GM21737 (cell line): Measurements from ENCODE around the gene TPM4.
A peak's percentile ranks its signal among the peaks of the same experiment; 100 is the strongest.
"Not testable (repeated sequence)": the region's sequence is repeated elsewhere in the genome, so short reads cannot be mapped to it uniquely, and the experiment has no call there.

Experiments used
- ATAC-seq: cut with Tn5 transposase; IDR thresholded peaks from one replicate; pipeline ENCODE4 v1.9.1; 2021; ENCODE audit warnings: mild to moderate bottlenecking, moderate library complexity; ENCODE audit not compliant: unreplicated experiment

Gene TPM4

GRCh38 chr19:16076154-16076957 is at the start of gene TPM4:
Gene TPM4, plus strand, starts transcription at chr19:16076495. Its CDS starts 71 bp downstream, at chr19:16076566.
- peak; percentile 55 for ATAC-seq

- no peak for ATAC-seq
Measured at GRCh38 chr19:16026756-16027155, 49.5 kb upstream of the TPM4 start.

GRCh38 chr19:16027528-16027927 is 48.8 kb upstream of the TPM4 start:
- ATAC-seq: no peak

- ATAC-seq: not testable (repeated sequence)
Measured at GRCh38 chr19:16030155-16030554, 46.1 kb upstream of the TPM4 start.

- ATAC-seq: no peak
Measured at GRCh38 chr19:16030964-16031871, 45.1 kb upstream of the TPM4 start.

GRCh38 chr19:16031872-16032200 is 44.5 kb upstream of the TPM4 start:
- ATAC-seq: no peak

- ATAC-seq: no peak
Measured at GRCh38 chr19:16032509-16033135, 43.7 kb upstream of the TPM4 start.

- ATAC-seq: no peak
Measured at GRCh38 chr19:16033136-16033530, 43.2 kb upstream of the TPM4 start.

- no peak for ATAC-seq
Measured at GRCh38 chr19:16033721-16034120, 42.6 kb upstream of the TPM4 start.

GRCh38 chr19:16034180-16034579 is 42.1 kb upstream of the TPM4 start:
- no peak for ATAC-seq

GRCh38 chr19:16034958-16035560 is 41.2 kb upstream of the TPM4 start:
- ATAC-seq: no peak

- ATAC-seq: no peak
Measured at GRCh38 chr19:16035601-16036297, 40.5 kb upstream of the TPM4 start.

GRCh38 chr19:16036397-16036925 is 39.8 kb upstream of the TPM4 start:
- ATAC-seq: no peak

- no peak for ATAC-seq
Measured at GRCh38 chr19:16036941-16037340, 39.4 kb upstream of the TPM4 start.

- ATAC-seq: no peak
Measured at GRCh38 chr19:16037424-16038195, 38.7 kb upstream of the TPM4 start.

GRCh38 chr19:16038196-16038695 is 38.0 kb upstream of the TPM4 start:
- no peak for ATAC-seq

- no peak for ATAC-seq
Measured at GRCh38 chr19:16039081-16039480, 37.2 kb upstream of the TPM4 start.

- no peak for ATAC-seq
Measured at GRCh38 chr19:16039545-16039944, 36.8 kb upstream of the TPM4 start.

GRCh38 chr19:16040642-16041041 is 35.7 kb upstream of the TPM4 start:
- no peak for ATAC-seq
